Measurements from ENCODE around the gene GRAMD2A.

DNA sequence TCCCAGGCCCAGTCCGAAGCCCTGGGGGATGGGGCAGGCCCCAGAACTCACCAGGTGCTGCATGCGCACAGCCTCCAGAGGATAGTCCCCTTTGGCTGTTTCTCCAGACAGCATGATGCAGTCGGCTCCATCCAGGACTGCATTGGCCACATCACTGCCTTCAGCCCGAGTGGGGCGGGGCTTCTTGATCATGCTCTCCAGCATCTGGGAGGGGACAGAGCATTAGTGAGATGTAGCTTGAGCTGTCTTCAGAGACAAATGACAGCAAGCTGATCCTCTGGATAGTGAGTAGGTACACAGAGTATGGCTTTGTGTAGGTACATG, 9.1 kb upstream of the GRAMD2A start:
- TF ChIP-seq, protein P1, sequence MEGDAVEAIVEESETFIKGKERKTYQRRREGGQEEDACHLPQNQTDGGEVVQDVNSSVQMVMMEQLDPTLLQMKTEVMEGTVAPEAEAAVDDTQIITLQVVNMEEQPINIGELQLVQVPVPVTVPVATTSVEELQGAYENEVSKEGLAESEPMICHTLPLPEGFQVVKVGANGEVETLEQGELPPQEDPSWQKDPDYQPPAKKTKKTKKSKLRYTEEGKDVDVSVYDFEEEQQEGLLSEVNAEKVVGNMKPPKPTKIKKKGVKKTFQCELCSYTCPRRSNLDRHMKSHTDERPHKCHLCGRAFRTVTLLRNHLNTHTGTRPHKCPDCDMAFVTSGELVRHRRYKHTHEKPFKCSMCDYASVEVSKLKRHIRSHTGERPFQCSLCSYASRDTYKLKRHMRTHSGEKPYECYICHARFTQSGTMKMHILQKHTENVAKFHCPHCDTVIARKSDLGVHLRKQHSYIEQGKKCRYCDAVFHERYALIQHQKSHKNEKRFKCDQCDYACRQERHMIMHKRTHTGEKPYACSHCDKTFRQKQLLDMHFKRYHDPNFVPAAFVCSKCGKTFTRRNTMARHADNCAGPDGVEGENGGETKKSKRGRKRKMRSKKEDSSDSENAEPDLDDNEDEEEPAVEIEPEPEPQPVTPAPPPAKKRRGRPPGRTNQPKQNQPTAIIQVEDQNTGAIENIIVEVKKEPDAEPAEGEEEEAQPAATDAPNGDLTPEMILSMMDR (IDR thresholded peaks at IDR 0.05): no peak
- TF ChIP-seq POLR2A (IDR thresholded peaks at IDR 0.05): no peak

Data from uterus (tissue), 2 donors.